ENCODE measurements around the gene NLRC4.

GRCh38 chr2:32212295-32212694 lies 52.4 kb downstream of the NLRC4 start:
- no peak for TF ChIP-seq CTCF (IDR thresholded peaks at IDR 0.05)
- no peak for TF ChIP-seq POLR2AphosphoS5 (IDR thresholded peaks at IDR 0.05)
- TF ChIP-seq POLR2A (IDR thresholded peaks at IDR 0.05): no peak
